WTC11 (cell line): ENCODE results near the gene PRC1. TPM values are rescaled to one million over a fixed set of nuclear protein-coding genes. Genes with fewer than 3 reads are reported as not detected.

ENCODE experiments used
- ATAC-seq: fragments of 200-7000 bp; cut with Tn5 transposase; 2 replicates; pipeline ENCODE4 v1.10.0; 2021; ENCODE audit warnings: mild to moderate bottlenecking, moderate library complexity
- CTCF ChIA-PET: fragments of 300-600 bp; sonication (Branson Sonifier 250); formaldehyde crosslinking; loops from one replicate; lab custom pipeline; 2021; ENCODE audit warnings: antibody characterized with exemption; lab: Charles Lee
- POLR2A ChIA-PET: fragments of 350-600 bp; sonication (Branson Sonifier 250); formaldehyde crosslinking; loops from one replicate; lab custom pipeline; 2021; ENCODE audit warnings: antibody characterized with exemption; lab: Charles Lee
- DNase-seq: peaks from one replicate; pipeline ENCODE4 v3.0.0; 2021; ENCODE audit warnings: low spot score
- H3K27ac Mint-ChIP-seq: 2 replicates; pipeline ENCODE4 v1.8.0; 2021; ENCODE audit warnings: mixed read lengths
- H3K27me3 Mint-ChIP-seq: 2 replicates; pipeline ENCODE4 v1.8.0; 2021; ENCODE audit warnings: low read depth, mild to moderate bottlenecking, moderate library complexity, mixed read lengths
- H3K36me3 Mint-ChIP-seq: 2 replicates; pipeline ENCODE4 v1.8.0; 2021; ENCODE audit warnings: mixed read lengths
- H3K4me1 Mint-ChIP-seq: 2 replicates; pipeline ENCODE4 v1.8.0; 2022; ENCODE audit warnings: mixed read lengths
- H3K4me3 Mint-ChIP-seq: 2 replicates; pipeline ENCODE4 v1.8.0; 2021; ENCODE audit warnings: mild to moderate bottlenecking, moderate library complexity, mixed read lengths
- H3K9me3 Mint-ChIP-seq: 2 replicates; pipeline ENCODE4 v1.8.0; 2021; ENCODE audit warnings: mixed read lengths
- ATF1 ChIP-seq: sonication (generic); formaldehyde crosslinking; IDR thresholded peaks from 2 replicates; pipeline ENCODE4 v1.8.1; 2023; ENCODE audit warnings: mild to moderate bottlenecking, moderate library complexity, missing genetic modification reagents
- CTCF ChIP-seq: fragments of 200-600 bp; IDR thresholded peaks from 2 replicates; pipeline ENCODE4 v1.8.0; 2022; ENCODE audit warnings: antibody characterized with exemption
- E2F5 ChIP-seq: sonication (generic); formaldehyde crosslinking; IDR thresholded peaks from 2 replicates; pipeline ENCODE4 v1.8.1; 2022; ENCODE audit warnings: mild to moderate bottlenecking, moderate library complexity, missing genetic modification reagents
- ETV6 ChIP-seq: sonication (generic); formaldehyde crosslinking; IDR thresholded peaks from 2 replicates; pipeline ENCODE4 v1.8.1; 2022; ENCODE audit warnings: mild to moderate bottlenecking, missing genetic modification reagents
- FOXP4 ChIP-seq: sonication (generic); formaldehyde crosslinking; IDR thresholded peaks from 2 replicates; pipeline ENCODE4 v1.8.0; 2022; ENCODE audit warnings: mild to moderate bottlenecking, missing genetic modification reagents
- GRHL2 ChIP-seq: fragments of 250-450 bp; sonication (Bioruptor Pico); IDR thresholded peaks from 2 replicates; pipeline ENCODE4 v1.8.0; 2022; ENCODE audit warnings: mild to moderate bottlenecking, moderate library complexity; ENCODE audit not compliant: insufficient replicate concordance, severe bottlenecking
- GTF2I ChIP-seq: fragments of 250-450 bp; sonication (Bioruptor Pico); conservative IDR thresholded peaks from 2 replicates; pipeline ENCODE4 v1.4.0; 2021; ENCODE audit warnings: mild to moderate bottlenecking
- IRF2 ChIP-seq: sonication (generic); formaldehyde crosslinking; IDR thresholded peaks from 2 replicates; pipeline ENCODE4 v1.8.0; 2022; ENCODE audit warnings: low read depth, missing genetic modification reagents, borderline replicate concordance
- MAX ChIP-seq: sonication (generic); formaldehyde crosslinking; IDR thresholded peaks from 2 replicates; pipeline ENCODE4 v1.8.0; 2022; ENCODE audit warnings: mild to moderate bottlenecking, missing genetic modification reagents
- OVOL2 ChIP-seq: fragments of 250-450 bp; sonication (Bioruptor Pico); IDR thresholded peaks from 2 replicates; pipeline ENCODE4 v1.9.0; 2021; ENCODE audit warnings: mild to moderate bottlenecking, borderline replicate concordance
- PREB ChIP-seq: sonication (generic); formaldehyde crosslinking; IDR thresholded peaks from 2 replicates; pipeline ENCODE4 v1.8.1; 2022; ENCODE audit warnings: mild to moderate bottlenecking, missing genetic modification reagents, moderate library complexity, borderline replicate concordance
- TCF7 ChIP-seq: sonication (generic); formaldehyde crosslinking; IDR thresholded peaks from 2 replicates; pipeline ENCODE4 v1.8.0; 2022; ENCODE audit warnings: mild to moderate bottlenecking, low read depth, missing genetic modification reagents, moderate library complexity
- USF1 ChIP-seq: sonication (generic); formaldehyde crosslinking; IDR thresholded peaks from 2 replicates; pipeline ENCODE4 v1.8.0; 2022; ENCODE audit warnings: mild to moderate bottlenecking, missing genetic modification reagents
- ZBTB43 ChIP-seq: sonication (generic); formaldehyde crosslinking; IDR thresholded peaks from 2 replicates; pipeline ENCODE4 v1.8.1; 2023; ENCODE audit warnings: mild to moderate bottlenecking, missing genetic modification reagents
- ZMAT4 ChIP-seq: fragments of 250-450 bp; sonication (Bioruptor Pico); IDR thresholded peaks from 2 replicates; pipeline ENCODE4 v1.9.0; 2021; ENCODE audit warnings: mild to moderate bottlenecking
- ZNF263 ChIP-seq: sonication (generic); formaldehyde crosslinking; IDR thresholded peaks from 2 replicates; pipeline ENCODE4 v1.8.1; 2022; ENCODE audit warnings: low read depth, mild to moderate bottlenecking, moderate library complexity, missing genetic modification reagents
- ZSCAN18 ChIP-seq: fragments of 250-450 bp; sonication (Bioruptor Pico); IDR thresholded peaks from 2 replicates; pipeline ENCODE4 v2.1.2; 2022; ENCODE audit warnings: mild to moderate bottlenecking, moderate library complexity
- total RNA-seq: library from RNA; stranded (reverse); gene quantifications from 3 replicates; pipeline ENCODE4 v1.2.3, GENCODE V29; 2021

PRC1 gene
- total RNA-seq, 1 experiment from 2014 or later, result 130 TPM

- TF ChIP-seq CTCF, result no peak
- TF ChIP-seq GRHL2 (CRISPR knock-in tag), result no peak
- TF ChIP-seq ZBTB43 (CRISPR knock-in tag), result no peak
These were observed 51.8 kb downstream of the PRC1 start (continued) for GRCh38 chr15:90942354-90943120.

GRCh38 chr15:90941038-90941437 lies 53.3 kb downstream of the PRC1 start:
- DNase-seq (no peak), ATAC-seq (no peak)
- H3K36me3 Mint-ChIP-seq, result peaks cover 64% of the 10 kb centered on the region
- no peak overlapping the region for H3K4me3 Mint-ChIP-seq
- H3K4me1 Mint-ChIP-seq, result peaks cover 6% of the 10 kb centered on the region
- ChIA-PET POLR2A (no interaction called here), CTCF (interaction anchor here (1.5 to 3.6 kb wide), 2 partner anchors 9 to 16 kb away, joined by 9 to 15 read pairs; partner anchors contain the start of gene HDDC3)
- TF ChIP-seq GRHL2 (CRISPR knock-in tag) (no peak), MAX (CRISPR knock-in tag) (no peak), GTF2I (CRISPR knock-in tag) (no peak), ZMAT4 (CRISPR knock-in tag) (no peak), E2F5 (CRISPR knock-in tag) (no peak), ZSCAN18 (CRISPR knock-in tag) (no peak), IRF2 (CRISPR knock-in tag) (no peak), ATF1 (CRISPR knock-in tag) (no peak), ETV6 (no peak), PREB (no peak), OVOL2 (CRISPR knock-in tag) (no peak)
- no peaks in the 10 kb centered on the region for H3K27me3 Mint-ChIP-seq
- H3K27ac Mint-ChIP-seq, result no peak overlapping the region
- no peaks in the 10 kb centered on the region for H3K9me3 Mint-ChIP-seq

- DNase-seq (no peak), ATAC-seq (no peak)
- Mint-ChIP-seq H3K9me3 (no peaks in the 10 kb centered on the region), H3K36me3 (peaks cover 58% of the 10 kb centered on the region), H3K27ac (no peak overlapping the region), H3K4me1 (peaks cover 10% of the 10 kb centered on the region), H3K4me3 (no peak overlapping the region), H3K27me3 (no peaks in the 10 kb centered on the region)
- POLR2A ChIA-PET, result no interaction called here
- CTCF ChIA-PET, result interaction anchor here (1.2 to 1.6 kb wide), 2 partner anchors 17 to 93 kb away, joined by 5 read pairs; no protein-coding TSS in a partner anchor
- TF ChIP-seq USF1 (CRISPR knock-in tag) (no peak), ATF1 (CRISPR knock-in tag) (no peak), FOXP4 (CRISPR knock-in tag) (no peak), ZNF263 (CRISPR knock-in tag) (no peak), MAX (CRISPR knock-in tag) (no peak), GTF2I (CRISPR knock-in tag) (no peak), CTCF (no peak), TCF7 (CRISPR knock-in tag) (no peak)
These were observed 54.6 kb downstream of the PRC1 start for GRCh38 chr15:90939756-90940155.
